WTC11 (cell line): Measurements from ENCODE around the gene KIRREL3. TPM values are rescaled to one million over a fixed set of nuclear protein-coding genes. Genes with fewer than 3 reads are reported as not detected.

Experiments used
- ATAC-seq: fragments of 200-7000 bp; cut with Tn5 transposase; 2 replicates; pipeline ENCODE4 v1.10.0; 2021; ENCODE audit warnings: mild to moderate bottlenecking, moderate library complexity
- CTCF ChIA-PET: fragments of 300-600 bp; sonication (Branson Sonifier 250); formaldehyde crosslinking; loops from one replicate; lab custom pipeline; 2021; ENCODE audit warnings: antibody characterized with exemption; lab: Charles Lee
- POLR2A ChIA-PET: fragments of 350-600 bp; sonication (Branson Sonifier 250); formaldehyde crosslinking; loops from one replicate; lab custom pipeline; 2021; ENCODE audit warnings: antibody characterized with exemption; lab: Charles Lee
- DNase-seq: peaks from one replicate; pipeline ENCODE4 v3.0.0; 2021; ENCODE audit warnings: low spot score
- H3K27ac Mint-ChIP-seq: 2 replicates; pipeline ENCODE4 v1.8.0; 2021; ENCODE audit warnings: mixed read lengths
- H3K27me3 Mint-ChIP-seq: 2 replicates; pipeline ENCODE4 v1.8.0; 2021; ENCODE audit warnings: low read depth, mild to moderate bottlenecking, moderate library complexity, mixed read lengths
- H3K36me3 Mint-ChIP-seq: 2 replicates; pipeline ENCODE4 v1.8.0; 2021; ENCODE audit warnings: mixed read lengths
- H3K4me1 Mint-ChIP-seq: 2 replicates; pipeline ENCODE4 v1.8.0; 2022; ENCODE audit warnings: mixed read lengths
- H3K4me3 Mint-ChIP-seq: 2 replicates; pipeline ENCODE4 v1.8.0; 2021; ENCODE audit warnings: mild to moderate bottlenecking, moderate library complexity, mixed read lengths
- H3K9me3 Mint-ChIP-seq: 2 replicates; pipeline ENCODE4 v1.8.0; 2021; ENCODE audit warnings: mixed read lengths
- ERG ChIP-seq: fragments of 250-450 bp; sonication (Bioruptor Pico); IDR thresholded peaks from 2 replicates; pipeline ENCODE4 v1.8.0; 2021; ENCODE audit warnings: mild to moderate bottlenecking
- ETV6 ChIP-seq: sonication (generic); formaldehyde crosslinking; IDR thresholded peaks from 2 replicates; pipeline ENCODE4 v1.8.1; 2022; ENCODE audit warnings: mild to moderate bottlenecking, missing genetic modification reagents
- JAZF1 ChIP-seq: fragments of 250-450 bp; sonication (Bioruptor Pico); IDR thresholded peaks from 2 replicates; pipeline ENCODE4 v1.9.0; 2021; ENCODE audit warnings: moderate library complexity, mild to moderate bottlenecking, inconsistent platforms
- MLX ChIP-seq: sonication (generic); formaldehyde crosslinking; IDR thresholded peaks from 2 replicates; pipeline ENCODE4 v1.8.1; 2023; ENCODE audit warnings: mild to moderate bottlenecking, missing genetic modification reagents, moderate library complexity
- OVOL2 ChIP-seq: fragments of 250-450 bp; sonication (Bioruptor Pico); IDR thresholded peaks from 2 replicates; pipeline ENCODE4 v1.9.0; 2021; ENCODE audit warnings: mild to moderate bottlenecking, borderline replicate concordance
- PREB ChIP-seq: sonication (generic); formaldehyde crosslinking; IDR thresholded peaks from 2 replicates; pipeline ENCODE4 v1.8.1; 2022; ENCODE audit warnings: mild to moderate bottlenecking, missing genetic modification reagents, moderate library complexity, borderline replicate concordance
- TCF7 ChIP-seq: sonication (generic); formaldehyde crosslinking; IDR thresholded peaks from 2 replicates; pipeline ENCODE4 v1.8.0; 2022; ENCODE audit warnings: mild to moderate bottlenecking, low read depth, missing genetic modification reagents, moderate library complexity
- TEAD1 ChIP-seq: sonication (generic); formaldehyde crosslinking; IDR thresholded peaks from 2 replicates; pipeline ENCODE4 v1.8.0; 2022; ENCODE audit warnings: mild to moderate bottlenecking, missing genetic modification reagents
- TP53 ChIP-seq: sonication (generic); formaldehyde crosslinking; IDR thresholded peaks from 2 replicates; pipeline ENCODE4 v1.8.1; 2023; ENCODE audit warnings: mild to moderate bottlenecking, missing genetic modification reagents
- USF2 ChIP-seq: sonication (generic); formaldehyde crosslinking; IDR thresholded peaks from 2 replicates; pipeline ENCODE4 v1.8.1; 2023; ENCODE audit warnings: mild to moderate bottlenecking, missing genetic modification reagents, moderate library complexity
- ZNF232 ChIP-seq: sonication (generic); formaldehyde crosslinking; IDR thresholded peaks from 2 replicates; pipeline ENCODE4 v1.8.0; 2022; ENCODE audit warnings: mild to moderate bottlenecking, missing genetic modification reagents
- ZNF263 ChIP-seq: sonication (generic); formaldehyde crosslinking; IDR thresholded peaks from 2 replicates; pipeline ENCODE4 v1.8.1; 2022; ENCODE audit warnings: low read depth, mild to moderate bottlenecking, moderate library complexity, missing genetic modification reagents
- ZNF281 ChIP-seq: sonication (generic); formaldehyde crosslinking; IDR thresholded peaks from 2 replicates; pipeline ENCODE4 v1.8.0; 2023; ENCODE audit warnings: mild to moderate bottlenecking, missing genetic modification reagents
- ZNF416 ChIP-seq: fragments of 250-450 bp; sonication (Bioruptor Pico); IDR thresholded peaks from 2 replicates; pipeline ENCODE4 v1.9.0; 2021; ENCODE audit warnings: mild to moderate bottlenecking, inconsistent platforms
- ZNF423 ChIP-seq: fragments of 250-450 bp; sonication (Bioruptor Pico); IDR thresholded peaks from 2 replicates; pipeline ENCODE4 v2.1.2; 2022; ENCODE audit warnings: mild to moderate bottlenecking, moderate library complexity
- total RNA-seq: library from RNA; stranded (reverse); gene quantifications from 3 replicates; pipeline ENCODE4 v1.2.3, GENCODE V29; 2021
- TF ChIP-seq, protein P1 (sequence below): fragments of 250-450 bp; sonication (Bioruptor Pico); IDR thresholded peaks from 2 replicates; pipeline ENCODE4 v1.9.0; 2021; ENCODE audit warnings: mild to moderate bottlenecking, borderline replicate concordance
- TF ChIP-seq, protein P2 (sequence below): sonication (generic); formaldehyde crosslinking; IDR thresholded peaks from 2 replicates; pipeline ENCODE4 v1.8.1; 2022; ENCODE audit warnings: mild to moderate bottlenecking, moderate library complexity, missing genetic modification reagents

KIRREL3 gene
- total RNA-seq, 1 experiment from 2014 or later = 0.59 TPM

DNA sequence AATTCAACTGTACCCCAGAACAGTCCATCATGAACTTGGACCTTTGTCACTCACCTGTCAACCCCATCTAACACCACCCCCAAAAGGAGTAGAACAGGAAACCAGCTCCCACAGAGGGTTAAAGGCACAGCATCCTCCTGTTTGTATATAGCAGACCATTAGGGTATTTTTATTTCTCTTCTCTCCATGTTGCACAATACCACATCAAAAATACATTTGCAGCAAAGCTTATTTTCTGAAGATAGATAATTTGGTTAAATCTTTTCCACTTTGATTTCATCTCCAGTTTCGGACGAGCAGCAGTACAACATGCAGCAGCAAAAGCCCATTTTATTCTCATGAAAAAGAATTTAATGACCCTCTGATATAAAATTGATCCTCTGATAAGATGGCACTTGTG is 103.1 kb downstream of the KIRREL3 start:
- TF ChIP-seq OVOL2 = no peak
- TF ChIP-seq TP53 (CRISPR knock-in tag) = no peak
- TF ChIP-seq ZNF263 = no peak
- no peak for TF ChIP-seq TEAD1
- TF ChIP-seq ETV6 = no peak
- TF ChIP-seq TCF7 (CRISPR knock-in tag) = no peak
- TF ChIP-seq ZNF232 (CRISPR knock-in tag) = no peak
- TF ChIP-seq ZNF281 (CRISPR knock-in tag) = no peak
- TF ChIP-seq, protein P1, sequence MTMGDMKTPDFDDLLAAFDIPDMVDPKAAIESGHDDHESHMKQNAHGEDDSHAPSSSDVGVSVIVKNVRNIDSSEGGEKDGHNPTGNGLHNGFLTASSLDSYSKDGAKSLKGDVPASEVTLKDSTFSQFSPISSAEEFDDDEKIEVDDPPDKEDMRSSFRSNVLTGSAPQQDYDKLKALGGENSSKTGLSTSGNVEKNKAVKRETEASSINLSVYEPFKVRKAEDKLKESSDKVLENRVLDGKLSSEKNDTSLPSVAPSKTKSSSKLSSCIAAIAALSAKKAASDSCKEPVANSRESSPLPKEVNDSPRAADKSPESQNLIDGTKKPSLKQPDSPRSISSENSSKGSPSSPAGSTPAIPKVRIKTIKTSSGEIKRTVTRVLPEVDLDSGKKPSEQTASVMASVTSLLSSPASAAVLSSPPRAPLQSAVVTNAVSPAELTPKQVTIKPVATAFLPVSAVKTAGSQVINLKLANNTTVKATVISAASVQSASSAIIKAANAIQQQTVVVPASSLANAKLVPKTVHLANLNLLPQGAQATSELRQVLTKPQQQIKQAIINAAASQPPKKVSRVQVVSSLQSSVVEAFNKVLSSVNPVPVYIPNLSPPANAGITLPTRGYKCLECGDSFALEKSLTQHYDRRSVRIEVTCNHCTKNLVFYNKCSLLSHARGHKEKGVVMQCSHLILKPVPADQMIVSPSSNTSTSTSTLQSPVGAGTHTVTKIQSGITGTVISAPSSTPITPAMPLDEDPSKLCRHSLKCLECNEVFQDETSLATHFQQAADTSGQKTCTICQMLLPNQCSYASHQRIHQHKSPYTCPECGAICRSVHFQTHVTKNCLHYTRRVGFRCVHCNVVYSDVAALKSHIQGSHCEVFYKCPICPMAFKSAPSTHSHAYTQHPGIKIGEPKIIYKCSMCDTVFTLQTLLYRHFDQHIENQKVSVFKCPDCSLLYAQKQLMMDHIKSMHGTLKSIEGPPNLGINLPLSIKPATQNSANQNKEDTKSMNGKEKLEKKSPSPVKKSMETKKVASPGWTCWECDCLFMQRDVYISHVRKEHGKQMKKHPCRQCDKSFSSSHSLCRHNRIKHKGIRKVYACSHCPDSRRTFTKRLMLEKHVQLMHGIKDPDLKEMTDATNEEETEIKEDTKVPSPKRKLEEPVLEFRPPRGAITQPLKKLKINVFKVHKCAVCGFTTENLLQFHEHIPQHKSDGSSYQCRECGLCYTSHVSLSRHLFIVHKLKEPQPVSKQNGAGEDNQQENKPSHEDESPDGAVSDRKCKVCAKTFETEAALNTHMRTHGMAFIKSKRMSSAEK (CRISPR knock-in tag) = no peak
- TF ChIP-seq ZNF423 (CRISPR knock-in tag) = no peak
- no peak for TF ChIP-seq USF2 (CRISPR knock-in tag)
- no peak for TF ChIP-seq PREB (CRISPR knock-in tag)
- no peak for TF ChIP-seq JAZF1 (CRISPR knock-in tag)
- TF ChIP-seq MLX (CRISPR knock-in tag) = no peak
- TF ChIP-seq, protein P2, sequence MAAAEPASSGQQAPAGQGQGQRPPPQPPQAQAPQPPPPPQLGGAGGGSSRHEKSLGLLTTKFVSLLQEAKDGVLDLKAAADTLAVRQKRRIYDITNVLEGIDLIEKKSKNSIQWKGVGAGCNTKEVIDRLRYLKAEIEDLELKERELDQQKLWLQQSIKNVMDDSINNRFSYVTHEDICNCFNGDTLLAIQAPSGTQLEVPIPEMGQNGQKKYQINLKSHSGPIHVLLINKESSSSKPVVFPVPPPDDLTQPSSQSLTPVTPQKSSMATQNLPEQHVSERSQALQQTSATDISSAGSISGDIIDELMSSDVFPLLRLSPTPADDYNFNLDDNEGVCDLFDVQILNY (CRISPR knock-in tag) = no peak
- TF ChIP-seq ZNF416 (CRISPR knock-in tag) = no peak
- no peak for TF ChIP-seq ERG
- H3K27me3 Mint-ChIP-seq = no peaks in the 10 kb centered on the region; the same call in 1 of the 2 replicates
- CTCF ChIA-PET = no interaction called here
- POLR2A ChIA-PET = no interaction called here
- peaks cover 58% of the 10 kb centered on the region for H3K4me1 Mint-ChIP-seq
- H3K36me3 Mint-ChIP-seq = no peaks in the 10 kb centered on the region
- no peak overlapping the region for H3K4me3 Mint-ChIP-seq
- peaks cover 19% of the 10 kb centered on the region for H3K9me3 Mint-ChIP-seq
- ATAC-seq (no peak), DNase-seq (no peak)
- no peak overlapping the region for H3K27ac Mint-ChIP-seq
